H1 (cell line): Measurements from ENCODE around the gene GALNT6. TPM values are rescaled to one million over a fixed set of nuclear protein-coding genes. Genes with fewer than 3 reads are reported as not detected.

ENCODE experiments used
- SIRT6 ChIP-seq: IDR thresholded peaks from one replicate; pipeline ENCODE4 v1.7.1; 2012; ENCODE audit warnings: low read length, inconsistent platforms
- polyA plus RNA-seq, 7 experiments: library from polyadenylated mRNA; depleted of rRNA in 3 of 7; stranded (reverse) in 5 of 7; unstranded in 2 of 7; fragments of >200 nt in 5 of 7; fragments of 200-250 nt in 2 of 7; gene quantifications; 1 replicate in 5 of 7; 2 replicates in 1 of 7; 4 replicates in 1 of 7; pipeline versions ENCODE4 v1.2.1 to v1.2.3, GENCODE V29; 2011 to 2013; ENCODE audit warnings: missing spikeins in 2 of 7, mixed read lengths in 2 of 7
- total RNA-seq: library from RNA; stranded (reverse); fragmentation: NEBNext Ultra II Directional; extraction: Animal tissue kit (Norgen Biotek cat#: 25700); gene quantifications from 2 replicates; pipeline ENCODE4 v1.2.1, GENCODE V29; 2021

GALNT6 gene
- total and polyA plus RNA-seq, 2 of the 8 experiments (the other 6 are each of a cell fraction or from before 2014, with no cell fraction given) = 5.8 to 10.7 TPM

DNA sequence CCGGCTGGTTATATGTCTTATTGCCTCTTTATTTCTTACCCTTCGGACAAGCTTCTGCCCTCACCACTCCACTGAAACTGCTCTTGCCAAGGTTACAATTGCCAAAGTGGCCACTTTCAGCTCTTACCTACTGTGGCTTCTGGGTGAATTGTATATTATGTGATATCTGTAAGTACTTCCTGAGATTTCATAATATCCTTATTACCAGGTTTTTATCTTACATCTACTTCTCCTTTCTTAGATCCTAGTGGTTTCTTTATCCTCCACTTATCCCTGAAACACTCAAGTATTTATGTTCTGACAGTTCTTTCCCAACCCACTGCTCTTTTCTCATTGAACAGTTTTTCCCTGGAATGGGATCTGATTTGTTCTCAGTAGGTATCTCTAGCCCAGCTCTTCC is 55.3 kb downstream of the GALNT6 start (continued):
- TF ChIP-seq SIRT6 = no peak
